Caco-2 (cell line): Measurements from ENCODE around the gene TMEM169. TPM values are rescaled to one million over a fixed set of nuclear protein-coding genes. Genes with fewer than 3 reads are reported as not detected.

Experiments
- BruUV-seq: library from RNA; stranded (reverse); fragments of 400-500 nt; replicated peaks from 2 replicates; lab custom pipeline; 2021; lab: Mats Ljungman, UMichigan
- CTCF ChIA-PET: fragments of 300-600 bp; sonication (Branson Sonifier 250); formaldehyde crosslinking; loops from one replicate; lab custom pipeline; 2022; ENCODE audit warnings: antibody characterized with exemption; lab: Charles Lee
- POLR2A ChIA-PET: fragments of 300-600 bp; sonication (Branson Sonifier 250); formaldehyde crosslinking; loops from one replicate; lab custom pipeline; 2022; ENCODE audit warnings: antibody characterized with exemption; lab: Charles Lee
- DNase-seq, 2 experiments: peaks; one replicate each; pipeline versions ENCODE4 v3.0.0 to v3.0.0-alpha.2; 2020 to 2022
- H3K27me3 ChIP-seq: replicated peaks from 2 replicates; pipeline ENCODE4 v1.6.0; 2011; ENCODE audit warnings: low read length; ENCODE audit not compliant: control insufficient read depth, insufficient read depth
- H3K36me3 ChIP-seq: 2 replicates; pipeline ENCODE4 v1.5.1; 2011; ENCODE audit warnings: low read length; ENCODE audit not compliant: control insufficient read depth, insufficient read depth
- H3K4me1 ChIP-seq: fragments of 250-450 bp; sonication (Bioruptor Pico); 2 replicates; pipeline ENCODE4 v1.5.1; 2020; ENCODE audit warnings: mild to moderate bottlenecking
- H3K4me3 ChIP-seq: 2 replicates; pipeline ENCODE4 v1.5.1; 2011; ENCODE audit warnings: low read depth, mild to moderate bottlenecking, control low read depth, low read length
- H3K9me3 ChIP-seq: fragments of 250-450 bp; sonication (Bioruptor Pico); 2 replicates; pipeline ENCODE4 v1.5.1; 2020; ENCODE audit warnings: mild to moderate bottlenecking, moderate library complexity
- H3K27ac Mint-ChIP-seq: one replicate; pipeline ENCODE4 v1.8.0; 2022; ENCODE audit warnings: mixed read lengths; ENCODE audit not compliant: unreplicated experiment
- H3K27me3 Mint-ChIP-seq: one replicate; pipeline ENCODE4 v1.8.0; 2022; ENCODE audit warnings: mixed read lengths; ENCODE audit not compliant: insufficient read depth, unreplicated experiment
- H3K36me3 Mint-ChIP-seq: one replicate; pipeline ENCODE4 v1.8.0; 2022; ENCODE audit warnings: mild to moderate bottlenecking, mixed read lengths; ENCODE audit not compliant: insufficient read depth, unreplicated experiment
- H3K4me1 Mint-ChIP-seq: one replicate; pipeline ENCODE4 v1.8.0; 2022; ENCODE audit warnings: low read depth, mixed read lengths; ENCODE audit not compliant: unreplicated experiment
- H3K4me3 Mint-ChIP-seq: one replicate; pipeline ENCODE4 v1.8.0; 2022; ENCODE audit warnings: mild to moderate bottlenecking, moderate library complexity, mixed read lengths; ENCODE audit not compliant: unreplicated experiment
- H3K9me3 Mint-ChIP-seq: one replicate; pipeline ENCODE4 v1.8.0; 2022; ENCODE audit warnings: mixed read lengths; ENCODE audit not compliant: unreplicated experiment
- intact Hi-C: fragments of 100-400 bp; cut with micrococcal nuclease; formaldehyde crosslinking; loops from one replicate; pipeline ENCODE4 v1.10.0; 2022; ENCODE audit not compliant: unreplicated experiment
- total RNA-seq: library from RNA; stranded (reverse); gene quantifications from 2 replicates; pipeline ENCODE4 v1.2.3, GENCODE V29; 2022
- TF ChIP-seq, protein P1 (sequence below), 2 experiments: fragments of 200-600 bp in 1 of 2; IDR thresholded peaks; 1 replicate in 1 of 2; 2 replicates in 1 of 2; pipeline versions ENCODE4 v1.5.1 to v1.8.0; 2011 to 2022; ENCODE audit warnings: antibody characterized with exemption in 1 of 2, control low read depth in 1 of 2, inconsistent platforms in 1 of 2, low read depth in 1 of 2, low read length in 1 of 2, mild to moderate bottlenecking in 1 of 2, moderate library complexity in 1 of 2; ENCODE audit not compliant: insufficient read depth in 1 of 2, severe bottlenecking in 1 of 2, unreplicated experiment in 1 of 2

TMEM169 gene
- total RNA-seq, 1 experiment from 2014 or later, result 1.3 TPM

DNA sequence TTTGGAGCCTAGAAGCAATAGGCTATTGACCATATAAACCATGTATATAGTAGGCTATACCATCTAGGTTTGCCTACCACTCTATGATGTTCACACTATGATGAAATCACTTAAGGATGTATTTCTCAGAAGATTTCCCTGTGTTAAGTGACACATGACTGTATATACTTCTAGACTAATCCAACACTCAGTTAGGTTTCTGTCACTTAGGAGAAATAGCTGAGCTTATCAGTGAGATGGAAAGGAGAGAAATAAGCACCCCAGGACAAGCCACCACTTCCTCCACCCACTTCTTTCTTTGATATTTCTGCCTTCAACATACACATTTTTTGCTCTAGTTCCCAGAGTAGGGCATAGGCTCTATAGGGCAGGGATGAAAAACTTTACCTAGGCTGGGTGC lies 7.9 kb upstream of the TMEM169 start:
- TF ChIP-seq, protein P1, sequence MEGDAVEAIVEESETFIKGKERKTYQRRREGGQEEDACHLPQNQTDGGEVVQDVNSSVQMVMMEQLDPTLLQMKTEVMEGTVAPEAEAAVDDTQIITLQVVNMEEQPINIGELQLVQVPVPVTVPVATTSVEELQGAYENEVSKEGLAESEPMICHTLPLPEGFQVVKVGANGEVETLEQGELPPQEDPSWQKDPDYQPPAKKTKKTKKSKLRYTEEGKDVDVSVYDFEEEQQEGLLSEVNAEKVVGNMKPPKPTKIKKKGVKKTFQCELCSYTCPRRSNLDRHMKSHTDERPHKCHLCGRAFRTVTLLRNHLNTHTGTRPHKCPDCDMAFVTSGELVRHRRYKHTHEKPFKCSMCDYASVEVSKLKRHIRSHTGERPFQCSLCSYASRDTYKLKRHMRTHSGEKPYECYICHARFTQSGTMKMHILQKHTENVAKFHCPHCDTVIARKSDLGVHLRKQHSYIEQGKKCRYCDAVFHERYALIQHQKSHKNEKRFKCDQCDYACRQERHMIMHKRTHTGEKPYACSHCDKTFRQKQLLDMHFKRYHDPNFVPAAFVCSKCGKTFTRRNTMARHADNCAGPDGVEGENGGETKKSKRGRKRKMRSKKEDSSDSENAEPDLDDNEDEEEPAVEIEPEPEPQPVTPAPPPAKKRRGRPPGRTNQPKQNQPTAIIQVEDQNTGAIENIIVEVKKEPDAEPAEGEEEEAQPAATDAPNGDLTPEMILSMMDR (IDR thresholded peaks at IDR 0.05; ENCODE audit: insufficient read depth in 1 of 2, low read depth in 1 of 2, low read length in 1 of 2, severe bottlenecking in 1 of 2, unreplicated experiment in 1 of 2), result no peak
- peaks cover 9% of the 10 kb centered on the region for H3K4me1 Mint-ChIP-seq
- H3K27ac Mint-ChIP-seq, result peak overlapping the region; percentile 45
- BruUV-seq, result no TSS peak
- intact Hi-C loops, result no loop called here
- ChIA-PET POLR2A (no interaction called here), CTCF (no interaction called here)
- H3K27me3 Mint-ChIP-seq, result no peaks in the 10 kb centered on the region
- Histone ChIP-seq H3K36me3 (no peaks in the 10 kb centered on the region; the same call in 1 of the 2 replicates), H3K4me1 (peaks cover 16% of the 10 kb centered on the region), H3K9me3 (no peaks in the 10 kb centered on the region), H3K27me3 (no peaks in the 10 kb centered on the region), H3K4me3 (no peak overlapping the region)
- DNase-seq, result no peak
- H3K36me3 Mint-ChIP-seq, result peaks cover 14% of the 10 kb centered on the region
- H3K4me3 Mint-ChIP-seq, result no peak overlapping the region
- no peaks in the 10 kb centered on the region for H3K9me3 Mint-ChIP-seq

DNA sequence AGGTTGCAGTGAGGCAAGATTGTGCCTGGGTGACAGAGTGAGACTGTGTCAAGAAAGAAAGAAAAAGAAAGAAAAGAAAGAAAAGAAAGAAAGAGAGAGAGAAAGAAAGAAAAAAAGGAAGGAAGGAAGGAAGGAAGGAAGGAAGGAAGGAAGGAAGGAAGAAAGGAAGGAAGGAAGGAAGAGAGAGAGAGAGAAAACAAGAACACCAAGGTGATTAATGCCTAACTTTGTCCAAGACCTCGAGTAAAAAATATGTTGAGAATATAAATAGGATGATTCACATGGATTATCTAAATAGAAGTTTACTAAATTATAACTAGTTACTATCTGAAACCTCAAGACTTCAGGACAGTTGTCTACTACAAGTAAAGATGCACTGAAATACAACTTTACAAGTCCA lies 7.3 kb upstream of the TMEM169 start:
- CTCF ChIA-PET, result no interaction called here
- intact Hi-C loops, result no loop called here
- BruUV-seq, result no TSS peak
- TF ChIP-seq, protein P1 (IDR thresholded peaks at IDR 0.05; ENCODE audit: insufficient read depth in 1 of 2, low read depth in 1 of 2, low read length in 1 of 2, severe bottlenecking in 1 of 2, unreplicated experiment in 1 of 2), result no peak
- no peaks in the 10 kb centered on the region for H3K27me3 ChIP-seq
- peaks cover 19% of the 10 kb centered on the region for H3K4me1 ChIP-seq
- POLR2A ChIA-PET, result no interaction called here
- H3K4me3 ChIP-seq, result no peak overlapping the region
- no peaks in the 10 kb centered on the region for H3K9me3 ChIP-seq
- H3K36me3 Mint-ChIP-seq, result peaks cover 14% of the 10 kb centered on the region
- no peaks in the 10 kb centered on the region; the same call in 1 of the 2 replicates for H3K36me3 ChIP-seq
- H3K27ac Mint-ChIP-seq, result peak overlapping the region; percentile 45
- DNase-seq, result no peak
- H3K27me3 Mint-ChIP-seq, result no peaks in the 10 kb centered on the region
- H3K4me3 Mint-ChIP-seq, result no peak overlapping the region
- no peaks in the 10 kb centered on the region for H3K9me3 Mint-ChIP-seq
- peaks cover 9% of the 10 kb centered on the region for H3K4me1 Mint-ChIP-seq

DNA sequence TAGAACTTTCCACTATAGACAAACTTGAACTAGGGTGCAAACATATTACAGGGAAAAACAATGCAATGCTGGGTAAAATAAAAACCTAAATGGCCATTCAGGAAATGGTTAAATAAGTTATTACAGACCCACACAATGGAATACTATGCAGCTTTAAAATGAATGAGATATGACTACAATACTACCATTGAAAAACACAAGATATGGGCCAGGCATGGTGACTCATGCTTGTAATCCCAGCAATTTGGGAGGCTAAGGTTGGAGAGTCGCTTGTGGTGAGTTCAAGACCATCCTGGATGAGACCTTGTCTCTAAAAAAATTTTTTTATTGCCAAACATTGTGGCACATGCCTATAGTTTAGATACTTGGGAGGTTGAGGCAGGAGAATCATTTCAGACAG lies 6.9 kb upstream of the TMEM169 start:
- DNase-seq, result no peak
- H3K36me3 ChIP-seq, result no peaks in the 10 kb centered on the region; the same call in 1 of the 2 replicates
- H3K9me3 Mint-ChIP-seq, result no peaks in the 10 kb centered on the region
- no peaks in the 10 kb centered on the region for H3K9me3 ChIP-seq
- H3K27me3 ChIP-seq, result no peaks in the 10 kb centered on the region
- intact Hi-C loops, result no loop called here
- TF ChIP-seq, protein P1 (IDR thresholded peaks at IDR 0.05; ENCODE audit: insufficient read depth in 1 of 2, low read depth in 1 of 2, low read length in 1 of 2, severe bottlenecking in 1 of 2, unreplicated experiment in 1 of 2), result no peak
- no peak overlapping the region for H3K4me3 ChIP-seq
- no peaks in the 10 kb centered on the region for H3K27me3 Mint-ChIP-seq
- peaks cover 19% of the 10 kb centered on the region for H3K4me1 ChIP-seq
- H3K27ac Mint-ChIP-seq, result no peak overlapping the region
- peaks cover 9% of the 10 kb centered on the region for H3K4me1 Mint-ChIP-seq
- no peak overlapping the region for H3K4me3 Mint-ChIP-seq
- POLR2A ChIA-PET, result no interaction called here
- CTCF ChIA-PET, result no interaction called here
- no TSS peak for BruUV-seq
- H3K36me3 Mint-ChIP-seq, result peaks cover 14% of the 10 kb centered on the region
